Measurements from ENCODE around the gene IGLL1.

GRCh38 chr22:23524226-23524625 lies 55.9 kb downstream of the IGLL1 start:
- TF ChIP-seq CTCF (IDR thresholded peaks at IDR 0.05; ENCODE audit: insufficient read depth, low read depth, low read length) (no peak), EZH2 (IDR thresholded peaks at IDR 0.05; ENCODE audit: insufficient read depth, low read length) (no peak)
